ENCODE measurements around the gene LARGE1.

The LARGE1 gene

DNA sequence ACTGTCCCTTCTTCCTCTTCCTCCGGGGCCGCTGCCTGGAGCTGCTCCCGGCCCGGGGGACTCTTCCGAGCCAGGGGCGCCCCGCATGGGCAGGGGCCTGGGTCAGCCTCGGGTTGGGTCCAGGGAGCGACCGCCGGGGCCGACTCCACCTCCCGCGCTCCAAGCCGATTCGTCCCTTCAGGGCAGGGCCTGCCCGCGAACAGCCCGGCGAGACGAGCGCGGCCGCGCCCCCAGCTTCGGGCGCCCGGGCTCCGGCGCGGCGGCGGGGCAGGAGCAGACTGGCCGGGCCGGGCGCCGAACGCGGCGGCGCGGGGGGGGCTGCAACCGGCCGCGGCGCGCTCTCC, at the start of gene LARGE1:
LARGE1 (minus strand) TSS at position 280 of the 344 bp plus-strand sequence.
- no peak for DNase-seq (ENCODE audit: low read depth in 2 of 2)

DNA sequence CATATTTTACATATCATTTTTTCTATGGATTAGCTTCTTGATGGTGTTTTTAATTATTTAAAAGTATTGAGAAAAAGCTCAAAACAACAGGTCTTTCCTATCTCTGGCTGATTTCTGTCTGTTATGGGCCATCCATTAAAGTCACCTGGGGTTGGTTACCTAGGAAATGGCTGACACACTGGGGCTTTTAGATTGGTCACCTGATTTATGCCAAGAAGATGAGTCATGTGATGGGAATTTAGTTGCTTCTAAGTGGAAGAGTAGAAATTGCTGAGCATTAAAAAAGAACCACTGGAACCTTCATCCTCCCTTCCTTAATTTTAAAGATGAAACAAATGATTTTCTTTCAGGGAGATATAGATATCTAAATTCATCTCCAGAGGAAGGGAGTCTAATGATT, 48.8 kb upstream of the LARGE1 start:
- DNase-seq (ENCODE audit: low read depth in 2 of 2) = no peak

- DNase-seq (ENCODE audit: low read depth in 2 of 2) = no peak
Measured at GRCh38 chr22:33964121-33964520, 43.8 kb upstream of the LARGE1 start.

- DNase-seq (ENCODE audit: low read depth in 2 of 2) = no peak
Measured at GRCh38 chr22:33962409-33962808, 42.1 kb upstream of the LARGE1 start.

DNA sequence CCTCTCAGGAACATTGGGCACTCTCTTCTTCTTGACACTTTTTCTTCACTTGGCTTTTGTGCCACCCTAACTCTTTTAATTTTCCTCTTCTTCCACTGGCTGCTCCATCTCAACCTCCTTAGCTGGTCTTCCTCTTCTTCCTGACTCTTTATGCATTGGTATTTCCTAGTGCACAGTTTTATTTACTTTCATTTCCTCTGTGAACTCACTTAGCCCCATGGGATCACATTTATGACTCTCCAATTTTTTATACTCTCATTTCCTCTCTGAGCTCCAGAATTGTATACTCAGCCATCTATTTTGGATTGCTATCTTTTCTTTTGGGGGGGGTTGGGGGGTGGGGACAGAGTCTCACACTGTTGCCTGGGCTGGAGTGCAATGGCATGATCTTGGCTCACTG, 38.5 kb upstream of the LARGE1 start:
- DNase-seq (ENCODE audit: low read depth in 2 of 2) = no peak

- no peak for DNase-seq (ENCODE audit: low read depth in 2 of 2)
Measured at GRCh38 chr22:33957086-33957485, 36.8 kb upstream of the LARGE1 start.

- no peak for DNase-seq (ENCODE audit: low read depth in 2 of 2)
Measured at GRCh38 chr22:33952776-33953175, 32.5 kb upstream of the LARGE1 start.

- no peak for DNase-seq (ENCODE audit: low read depth in 2 of 2)
Measured at GRCh38 chr22:33940741-33941140, 20.5 kb upstream of the LARGE1 start.

GRCh38 chr22:33932997-33933396, 12.7 kb upstream of the LARGE1 start:
- DNase-seq (ENCODE audit: low read depth in 2 of 2) = no peak

GRCh38 chr22:33931406-33931805, 11.1 kb upstream of the LARGE1 start:
- no peak for DNase-seq (ENCODE audit: low read depth in 2 of 2)

DNA sequence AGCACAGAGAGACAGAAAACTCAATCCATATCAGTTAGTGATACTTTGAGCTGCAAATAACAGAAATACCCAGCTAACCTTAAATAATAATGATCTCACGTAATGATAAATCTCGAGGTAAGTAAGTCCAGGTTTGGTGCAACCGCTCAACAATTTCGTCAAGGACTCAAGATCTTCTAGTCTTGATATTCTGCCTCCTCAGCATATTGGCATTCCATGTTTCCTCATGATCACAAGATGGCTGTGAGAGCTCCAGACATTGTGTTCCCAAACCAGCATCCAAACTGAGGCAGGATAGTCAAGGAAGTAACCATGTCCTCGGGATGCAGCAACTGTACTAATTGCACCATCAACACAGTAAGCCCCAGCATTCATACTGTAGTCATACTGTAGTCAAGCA, 7.5 kb upstream of the LARGE1 start:
- DNase-seq (ENCODE audit: low read depth in 2 of 2) = no peak

GRCh38 chr22:33925194-33925593, 4.9 kb upstream of the LARGE1 start:
- no peak for DNase-seq (ENCODE audit: low read depth in 2 of 2)

DNA sequence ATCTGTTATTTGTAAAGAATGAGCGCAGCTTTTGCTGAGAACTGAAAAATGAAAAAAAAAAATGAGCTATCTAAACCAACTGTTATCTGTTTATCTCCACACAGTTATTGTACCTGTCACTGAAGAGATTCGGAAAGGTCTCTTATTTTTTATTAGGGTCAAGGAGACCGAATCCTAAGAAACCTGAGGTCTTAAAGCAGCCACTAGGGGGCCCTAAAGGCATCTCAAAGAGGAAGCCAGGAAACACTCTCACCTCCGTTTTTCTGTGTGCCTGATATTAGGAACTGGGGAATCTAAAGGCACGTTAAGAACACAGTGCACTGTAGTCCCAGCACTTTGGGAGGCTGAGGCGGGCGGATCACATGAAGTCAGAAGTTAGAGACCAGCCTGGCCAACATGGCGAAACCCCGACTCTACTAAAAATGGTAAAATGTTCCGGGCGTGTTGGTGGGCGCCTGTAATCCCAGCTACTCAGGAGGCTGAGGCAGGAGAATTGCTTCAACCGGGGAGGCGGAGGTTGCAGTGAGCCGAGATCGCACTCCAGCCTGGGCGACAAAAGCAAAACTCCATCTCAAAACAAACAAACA, 3.5 kb upstream of the LARGE1 start:
- DNase-seq (ENCODE audit: low read depth in 2 of 2) = peak in 1 of 2 donors; percentile 16

- DNase-seq (ENCODE audit: low read depth in 2 of 2) = no peak
Measured at GRCh38 chr22:33923033-33923432, 2.8 kb upstream of the LARGE1 start.

DNA sequence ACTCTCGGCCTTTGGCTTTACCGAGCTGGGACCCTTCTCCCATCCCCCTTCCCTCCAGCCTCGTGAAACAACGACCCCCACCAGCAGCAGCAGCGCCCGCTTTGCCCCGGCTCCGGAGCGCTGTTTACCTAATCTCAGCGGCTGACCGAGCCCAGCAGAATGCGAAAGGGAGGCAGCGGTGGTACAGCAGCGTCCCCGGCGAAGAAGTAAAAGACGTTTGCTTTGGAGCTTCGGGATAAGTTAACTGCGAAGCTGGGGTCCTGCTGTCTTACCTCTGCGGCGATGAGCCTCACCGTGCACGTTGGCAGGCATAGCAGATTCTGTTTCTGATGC, 2.0 kb upstream of the LARGE1 start:
- no peak for DNase-seq (ENCODE audit: low read depth in 2 of 2)

DNA sequence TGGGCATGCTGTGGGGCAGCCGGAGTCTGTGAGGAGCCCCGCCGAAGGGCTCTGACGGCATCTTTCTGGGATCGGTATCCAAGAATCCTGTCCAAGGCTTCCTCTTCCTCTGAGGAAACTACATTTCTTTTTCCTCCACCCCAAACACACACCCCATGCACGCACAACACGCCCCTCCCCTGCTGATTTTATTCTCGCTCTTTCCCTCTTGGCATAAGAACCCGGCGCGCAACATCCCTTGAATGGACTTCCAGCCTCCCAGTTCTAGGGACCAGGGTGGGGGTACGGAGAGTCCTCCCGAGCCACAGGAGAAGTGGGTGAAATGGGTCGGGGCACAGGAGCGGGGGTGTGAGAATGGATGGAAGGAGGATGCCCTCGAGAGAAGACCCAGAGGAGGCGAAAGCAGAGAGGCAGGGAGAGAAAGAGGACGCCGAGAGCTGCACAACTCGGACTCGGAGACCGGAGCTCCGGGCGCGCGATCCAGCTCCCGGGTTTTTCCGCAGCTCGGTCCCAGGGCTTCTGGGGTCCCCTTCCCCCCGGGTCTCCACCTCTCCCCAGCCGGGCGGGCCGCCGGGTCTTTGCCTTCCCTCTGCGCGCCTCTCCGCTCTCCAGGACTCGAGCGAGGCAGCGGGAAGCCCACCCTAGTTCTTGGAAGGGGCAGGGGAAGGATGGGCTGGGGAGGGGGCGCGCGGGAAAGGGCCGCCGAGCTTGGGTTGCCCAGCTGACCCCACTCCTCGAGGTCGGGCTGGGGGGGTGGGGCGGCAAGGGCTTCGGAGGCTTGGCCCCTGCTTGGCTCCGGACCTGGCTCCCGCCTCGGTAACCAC, 1.5 kb upstream of the LARGE1 start:
- no peak for DNase-seq (ENCODE audit: low read depth in 2 of 2)

GRCh38 chr22:33920927-33921524, 750 bp upstream of the LARGE1 start:
- DNase-seq (ENCODE audit: low read depth in 2 of 2) = peak; percentile 81 to 92

GRCh38 chr22:33919391-33920196, 682 bp downstream of the LARGE1 start:
- no peak for DNase-seq (ENCODE audit: low read depth in 2 of 2)

- DNase-seq (ENCODE audit: low read depth in 2 of 2) = no peak
Measured at GRCh38 chr22:33918676-33919365, 1.5 kb downstream of the LARGE1 start.

GRCh38 chr22:33917744-33918406, 2.4 kb downstream of the LARGE1 start:
- no peak for DNase-seq (ENCODE audit: low read depth in 2 of 2)

DNA sequence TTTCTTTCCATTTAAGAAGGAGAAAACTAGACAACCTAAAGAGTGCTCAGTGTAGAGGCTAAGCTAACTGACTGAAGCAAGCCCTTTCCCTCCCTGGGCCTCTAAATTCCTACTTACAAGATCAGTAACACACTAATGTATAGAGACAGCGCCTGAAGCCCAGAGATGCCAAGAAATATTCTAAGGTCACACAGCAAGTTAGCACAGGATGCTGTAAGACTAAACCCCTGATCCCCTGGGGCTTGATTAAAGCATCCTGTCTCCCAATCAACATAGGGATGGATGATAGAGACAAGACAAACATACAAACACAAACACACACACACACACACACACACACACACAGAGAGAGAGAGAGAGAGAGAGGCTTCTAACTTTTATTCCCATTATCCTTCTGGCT, 5.6 kb downstream of the LARGE1 start:
- no peak for DNase-seq (ENCODE audit: low read depth in 2 of 2)

Measured in activated CD4-positive, alpha-beta T cell treated with anti-CD3 and anti-CD28 coated beads for 24 hours (primary cell).